H9 (cell line): ENCODE data around the gene PPP1R15A. TPM values are rescaled to one million over a fixed set of nuclear protein-coding genes. Genes with fewer than 3 reads are reported as not detected.

Experiments used
- DNase-seq: peaks from one replicate; pipeline ENCODE4 v3.0.0-alpha.2; 2017
- H2AFZ ChIP-seq: one replicate; pipeline ENCODE4 v1.6.1; 2013; ENCODE audit warnings: mild to moderate bottlenecking, low read length, control low read depth, moderate library complexity
- H2AK5ac ChIP-seq: 2 replicates; pipeline ENCODE4 v1.6.1; 2013; ENCODE audit warnings: low read length, control low read depth, mixed read lengths; ENCODE audit not compliant: insufficient read length
- H2BK120ac ChIP-seq: one replicate; pipeline ENCODE4 v1.6.1; 2013; ENCODE audit warnings: low read depth, mild to moderate bottlenecking, low read length, control low read depth, inconsistent platforms; ENCODE audit not compliant: poor library complexity, severe bottlenecking
- H2BK12ac ChIP-seq: 2 replicates; pipeline ENCODE4 v1.6.1; 2013; ENCODE audit warnings: low read length, control low read depth, mixed read lengths, low read depth; ENCODE audit not compliant: insufficient read length
- H2BK15ac ChIP-seq: 2 replicates; pipeline ENCODE4 v1.6.1; 2013; ENCODE audit warnings: low read depth, low read length, control low read depth
- H2BK20ac ChIP-seq: one replicate; pipeline ENCODE4 v1.6.1; 2013; ENCODE audit warnings: low read depth, mild to moderate bottlenecking, low read length, control low read depth, inconsistent platforms; ENCODE audit not compliant: poor library complexity, severe bottlenecking
- H2BK5ac ChIP-seq: 2 replicates; pipeline ENCODE4 v1.6.1; 2013; ENCODE audit warnings: low read length, control low read depth, mixed read lengths; ENCODE audit not compliant: insufficient read length
- H3K14ac ChIP-seq: 2 replicates; pipeline ENCODE4 v1.6.1; 2013; ENCODE audit warnings: low read length, control low read depth; ENCODE audit not compliant: insufficient read depth
- H3K18ac ChIP-seq: 2 replicates; pipeline ENCODE4 v1.6.1; 2013; ENCODE audit warnings: low read depth, mild to moderate bottlenecking, mixed read lengths, low read length, control low read depth; ENCODE audit not compliant: insufficient read length
- H3K23ac ChIP-seq: 2 replicates; pipeline ENCODE4 v1.6.1; 2013; ENCODE audit warnings: low read length, control low read depth, mixed read lengths, low read depth; ENCODE audit not compliant: insufficient read length
- H3K23me2 ChIP-seq: 2 replicates; pipeline ENCODE4 v1.6.1; 2013; ENCODE audit warnings: low read depth, mild to moderate bottlenecking, mixed read lengths, low read length, control low read depth; ENCODE audit not compliant: insufficient read length, poor library complexity, severe bottlenecking
- H3K27ac ChIP-seq: 2 replicates; pipeline ENCODE4 v1.5.1; 2013; ENCODE audit warnings: low read length, control low read depth, mixed read lengths, low read depth; ENCODE audit not compliant: insufficient read length
- H3K27me3 ChIP-seq: 2 replicates; pipeline ENCODE4 v1.6.1; 2013; ENCODE audit warnings: low read length, control low read depth, inconsistent platforms; ENCODE audit not compliant: insufficient read depth
- H3K4ac ChIP-seq: 2 replicates; pipeline ENCODE4 v1.6.1; 2013; ENCODE audit warnings: low read depth, mild to moderate bottlenecking, control low read depth, inconsistent platforms, low read length, moderate library complexity
- H3K4me1 ChIP-seq: 2 replicates; pipeline ENCODE4 v1.6.1; 2013; ENCODE audit warnings: low read length, control low read depth, inconsistent platforms; ENCODE audit not compliant: insufficient read depth
- H3K4me2 ChIP-seq: 2 replicates; pipeline ENCODE4 v1.6.1; 2013; ENCODE audit warnings: low read length, control low read depth, mixed read lengths; ENCODE audit not compliant: insufficient read length, insufficient read depth
- H3K56ac ChIP-seq: 2 replicates; pipeline ENCODE4 v1.6.1; 2013; ENCODE audit warnings: low read depth, mild to moderate bottlenecking, mixed read lengths, low read length, control low read depth; ENCODE audit not compliant: insufficient read length
- H3K79me1 ChIP-seq: 2 replicates; pipeline ENCODE4 v1.6.1; 2013; ENCODE audit warnings: low read depth, mild to moderate bottlenecking, moderate library complexity, low read length, control low read depth, inconsistent platforms; ENCODE audit not compliant: insufficient read depth, poor library complexity, severe bottlenecking
- H3K79me2 ChIP-seq: 2 replicates; pipeline ENCODE4 v1.6.1; 2013; ENCODE audit warnings: low read length, control low read depth, inconsistent platforms; ENCODE audit not compliant: insufficient read depth
- H3K9ac ChIP-seq: 2 replicates; pipeline ENCODE4 v1.6.1; 2013; ENCODE audit warnings: low read length, control low read depth, mixed read lengths; ENCODE audit not compliant: insufficient read length; ENCODE audit errors: extremely low read depth
- H3K9me3 ChIP-seq: one replicate; pipeline ENCODE4 v1.6.1; 2013; ENCODE audit warnings: low read depth, low read length, inconsistent platforms; ENCODE audit not compliant: control insufficient read depth
- H3T11ph ChIP-seq: one replicate; pipeline ENCODE4 v1.6.1; 2013; ENCODE audit warnings: mild to moderate bottlenecking, low read length, control low read depth, inconsistent platforms
- H4K20me1 ChIP-seq: one replicate; pipeline ENCODE4 v1.6.1; 2013; ENCODE audit not compliant: control insufficient read depth, insufficient read length, insufficient read depth
- H4K5ac ChIP-seq: 2 replicates; pipeline ENCODE4 v1.6.1; 2013; ENCODE audit warnings: low read depth, mild to moderate bottlenecking, mixed read lengths, low read length, control low read depth; ENCODE audit not compliant: insufficient read length
- H4K8ac ChIP-seq: replicated peaks from 2 replicates; pipeline ENCODE4 v1.6.1; 2013; ENCODE audit warnings: low read length, control low read depth, mixed read lengths, low read depth; ENCODE audit not compliant: insufficient read length
- H4K91ac ChIP-seq: 2 replicates; pipeline ENCODE4 v1.6.1; 2013; ENCODE audit warnings: low read depth, mild to moderate bottlenecking, moderate library complexity, mixed read lengths, low read length, control low read depth; ENCODE audit not compliant: insufficient read length
- H3K27ac Mint-ChIP-seq, 3 experiments: 2 replicates in 2 of 3; 3 replicates in 1 of 3; pipeline ENCODE4 v1.8.0; 2020 to 2021; ENCODE audit warnings: mixed read lengths in 3 of 3, mild to moderate bottlenecking in 1 of 3, moderate library complexity in 1 of 3
- H3K27me3 Mint-ChIP-seq: 2 replicates; pipeline ENCODE4 v1.8.0; 2021; ENCODE audit warnings: low read depth, mild to moderate bottlenecking, moderate library complexity, mixed read lengths
- H3K36me3 Mint-ChIP-seq, 3 experiments: 2 replicates in 2 of 3; 3 replicates in 1 of 3; pipeline ENCODE4 v1.8.0; 2020 to 2021; ENCODE audit warnings: low read depth in 3 of 3, mixed read lengths in 3 of 3; ENCODE audit not compliant: insufficient read depth in 1 of 3
- H3K4me1 Mint-ChIP-seq, 2 experiments: 2 replicates each; pipeline ENCODE4 v1.8.0; 2020; ENCODE audit warnings: mixed read lengths in 2 of 2
- H3K4me3 Mint-ChIP-seq, 2 experiments: 2 replicates in 1 of 2; 3 replicates in 1 of 2; pipeline ENCODE4 v1.8.0; 2020 to 2021; ENCODE audit warnings: mild to moderate bottlenecking in 2 of 2, mixed read lengths in 2 of 2, moderate library complexity in 1 of 2
- H3K9me3 Mint-ChIP-seq, 2 experiments: 2 replicates in 1 of 2; 3 replicates in 1 of 2; pipeline ENCODE4 v1.8.0; 2020; ENCODE audit warnings: mild to moderate bottlenecking in 2 of 2, mixed read lengths in 2 of 2, moderate library complexity in 1 of 2
- CTCF ChIP-seq: fragments of 200-600 bp; sonication (generic); conservative IDR thresholded peaks from 3 replicates; pipeline ENCODE4 v1.8.0; 2021; ENCODE audit warnings: antibody characterized with exemption, mild to moderate bottlenecking
- WGBS: extraction: QIAGEN DNeasy Blood & Tissue Kit; methylation state at CpG from one replicate; pipeline ENCODE4 v1.1.7; 2013; ENCODE audit warnings: missing lambda C conversion rate, low lambda C conversion rate, mixed read lengths; ENCODE audit not compliant: insufficient read length; ENCODE audit errors: extremely low coverage; 5-methylcytosine and 5-hydroxymethylcytosine counted together
- total RNA-seq: library from RNA; stranded (reverse); gene quantifications from 2 replicates; pipeline ENCODE4 v1.2.1, GENCODE V29; 2021

The PPP1R15A gene
- total RNA-seq, 1 experiment from 2014 or later: 17.2 TPM

- WGBS: no CpG with 5 or more reads among the region's 11 CpGs
- H3K9me3 ChIP-seq: no peaks in the 10 kb centered on the region
- H3K4ac ChIP-seq: no peak within 1 kb of the TSS
- no peak within 1 kb of the TSS for H2AFZ ChIP-seq
- peaks cover 4% of the 10 kb centered on the region; the same call in 1 of the 2 replicates for H3K4me1 ChIP-seq
- H3K9ac ChIP-seq: peak within 1 kb of the TSS; percentile 3
- Mint-ChIP-seq H3K27me3 (no peaks in the 10 kb centered on the region), H3K4me3 (peak within 1 kb of the TSS; percentile 54 to 71), H3K27ac (peak within 1 kb of the TSS; percentile 33 to 88 (median 73); a peak in 6 of 7 replicates), H3K36me3 (peaks cover 6 to 26% (median 11%) of the 10 kb centered on the region in 3 experiments), H3K9me3 (no peaks in the 10 kb centered on the region), H3K4me1 (peaks cover 20 to 30% of the 10 kb centered on the region in 2 experiments)
- H2BK120ac ChIP-seq: no peak within 1 kb of the TSS
- H3K27ac ChIP-seq: no peak within 1 kb of the TSS
- H3T11ph ChIP-seq: no peak within 1 kb of the TSS
- H3K23me2 ChIP-seq: peaks cover 5% of the 10 kb centered on the region
- H3K4me2 ChIP-seq: peak within 1 kb of the TSS; percentile 49
- peak within 1 kb of the TSS; percentile 65 for H3K18ac ChIP-seq
- no peak within 1 kb of the TSS for H2BK5ac ChIP-seq
- DNase-seq: peak; percentile 57
- peaks cover under 1% of the 10 kb centered on the region for H3K79me1 ChIP-seq
- no peak within 1 kb of the TSS for H3K56ac ChIP-seq
- H3K14ac ChIP-seq: peak within 1 kb of the TSS; percentile 63
- no peaks in the 10 kb centered on the region for H3K27me3 ChIP-seq
- no peak within 1 kb of the TSS for H4K5ac ChIP-seq
- no peak within 1 kb of the TSS for H2BK12ac ChIP-seq
- no peak within 1 kb of the TSS for H3K23ac ChIP-seq
- no peak within 1 kb of the TSS for H4K91ac ChIP-seq
- no peak within 1 kb of the TSS for H4K8ac ChIP-seq
- TF ChIP-seq CTCF: no peak
- H4K20me1 ChIP-seq: no peaks in the 10 kb centered on the region
- peaks cover 2% of the 10 kb centered on the region; the same call in 1 of the 2 replicates for H3K79me2 ChIP-seq
- H2BK15ac ChIP-seq: no peak within 1 kb of the TSS; the same call in 1 of the 2 replicates
- H2BK20ac ChIP-seq: no peak within 1 kb of the TSS
- H2AK5ac ChIP-seq: no peak within 1 kb of the TSS
Measured at GRCh38 chr19:48868114-48868886, 3.9 kb upstream of the PPP1R15A start, which contains the start of gene PLEKHA4. PLEKHA4 (minus strand) TSS chr19:48868617; CDS start chr19:48867620, 997 bp downstream.
